SW480 (cell line): Measurements from ENCODE around the gene UBXN1.
A peak's percentile ranks its signal among the peaks of the same experiment; 100 is the strongest.

ENCODE experiments used
- DNase-seq: peaks from one replicate; pipeline ENCODE4 v3.0.0-alpha.2; 2016; ENCODE audit warnings: low spot score

UBXN1 gene

GRCh38 chr11:62678770-62679696 lies at the start of gene UBXN1:
Gene UBXN1, minus strand, starts transcription at chr11:62679073. Its CDS starts 150 bp downstream, at chr11:62678923.
- peak; percentile 91 for DNase-seq

DNA sequence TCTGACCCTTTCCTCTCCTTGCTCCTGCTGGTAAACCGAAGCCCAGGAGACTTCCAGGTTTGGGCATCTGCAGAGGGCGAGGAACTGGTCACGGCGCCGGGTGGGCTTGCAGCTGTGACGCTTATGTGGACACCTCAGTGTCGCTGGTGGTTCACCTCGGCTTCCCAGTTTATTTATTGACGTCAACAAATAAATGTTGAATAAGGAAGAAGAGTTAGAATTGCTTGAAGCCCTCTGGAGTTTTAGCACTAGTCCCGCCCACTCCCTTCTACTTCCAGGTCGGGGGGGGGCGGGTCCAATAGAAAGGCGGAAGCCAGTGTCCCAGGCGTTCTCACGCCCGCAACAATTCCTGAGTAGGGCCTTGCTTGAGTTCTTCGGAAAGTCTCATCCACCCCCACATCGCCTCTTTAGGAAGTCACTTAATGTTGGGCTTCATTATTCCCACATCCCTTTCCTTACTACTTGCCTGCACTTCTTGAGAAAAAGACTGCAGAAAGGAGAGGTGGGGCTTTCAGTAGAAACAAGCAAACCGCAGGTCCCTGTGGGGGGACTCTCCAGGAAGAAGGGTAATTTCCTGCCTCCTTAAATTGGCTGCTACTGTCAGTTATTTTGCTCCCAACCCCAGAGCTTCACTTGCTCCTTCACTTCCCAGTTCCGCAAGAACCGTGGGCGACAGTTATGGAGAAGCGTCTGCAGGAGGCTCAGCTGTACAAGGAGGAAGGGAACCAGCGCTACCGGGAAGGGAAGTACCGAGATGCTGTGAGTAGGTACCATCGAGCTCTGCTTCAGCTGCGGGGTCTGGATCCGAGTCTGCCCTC lies 49.5 kb upstream of the UBXN1 start, which contains the start of gene TTC9C:
TTC9C (plus strand) TSS at position 316 of the 818 bp plus-strand sequence; CDS start at position 679, 363 bp downstream.
- DNase-seq = peak; percentile 91

- DNase-seq = peak; percentile 98
These were observed 48.9 kb upstream of the UBXN1 start for GRCh38 chr11:62727872-62728170.

DNA sequence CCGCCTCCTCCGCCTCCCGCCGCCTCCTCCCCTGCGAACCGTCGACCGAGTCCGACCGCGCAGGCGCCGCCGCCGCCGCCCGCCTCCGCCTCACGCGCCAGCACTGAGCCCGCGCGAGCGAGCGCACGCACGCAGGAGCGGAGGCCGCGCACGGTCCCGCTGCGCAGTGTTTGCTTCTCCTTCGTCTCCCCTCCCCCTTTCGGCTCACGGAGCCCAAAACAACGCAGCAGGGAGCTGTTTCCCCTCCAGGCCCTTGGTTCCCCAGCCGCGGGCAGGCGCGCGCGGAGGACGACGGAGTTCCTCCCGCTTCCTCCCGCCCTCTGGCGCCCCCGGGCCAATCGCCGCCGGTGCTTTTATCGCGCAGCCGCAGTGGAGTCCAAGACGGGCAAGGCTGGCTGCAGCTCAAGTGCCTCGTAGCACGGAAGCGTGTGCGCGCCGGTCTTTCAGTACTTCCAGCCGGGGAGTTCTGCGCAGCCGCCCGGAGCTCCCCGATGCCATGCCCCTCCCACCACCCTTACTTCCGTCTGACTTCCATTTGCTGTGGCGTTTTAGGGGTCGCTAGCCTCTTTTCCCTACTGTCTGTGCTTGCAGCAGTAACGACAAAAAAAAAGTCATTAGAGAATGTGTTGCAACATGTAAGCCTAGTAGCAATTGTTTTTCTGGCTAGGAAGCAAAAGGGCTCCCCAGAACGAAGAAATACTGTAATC lies 48.4 kb upstream of the UBXN1 start, which contains the start of gene HNRNPUL2:
HNRNPUL2 (minus strand) TSS at position 293 of the 707 bp plus-strand sequence. CDS start 301 bp downstream, outside the sequence.
- DNase-seq = peak; percentile 99

DNA sequence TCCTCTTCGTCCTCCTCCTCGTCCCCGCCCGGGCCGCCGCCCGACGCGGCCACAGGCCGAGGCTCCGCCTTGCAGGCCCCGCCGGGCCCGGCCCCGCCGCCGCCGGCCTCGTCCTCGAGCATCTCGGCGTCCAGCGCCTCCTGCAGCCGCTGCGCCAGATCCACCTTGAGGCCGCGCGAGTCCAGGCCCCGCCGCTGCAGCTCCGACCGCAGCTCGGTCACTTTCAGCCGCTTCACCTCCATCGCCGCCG lies 48.0 kb upstream of the UBXN1 start:
- no peak for DNase-seq

DNA sequence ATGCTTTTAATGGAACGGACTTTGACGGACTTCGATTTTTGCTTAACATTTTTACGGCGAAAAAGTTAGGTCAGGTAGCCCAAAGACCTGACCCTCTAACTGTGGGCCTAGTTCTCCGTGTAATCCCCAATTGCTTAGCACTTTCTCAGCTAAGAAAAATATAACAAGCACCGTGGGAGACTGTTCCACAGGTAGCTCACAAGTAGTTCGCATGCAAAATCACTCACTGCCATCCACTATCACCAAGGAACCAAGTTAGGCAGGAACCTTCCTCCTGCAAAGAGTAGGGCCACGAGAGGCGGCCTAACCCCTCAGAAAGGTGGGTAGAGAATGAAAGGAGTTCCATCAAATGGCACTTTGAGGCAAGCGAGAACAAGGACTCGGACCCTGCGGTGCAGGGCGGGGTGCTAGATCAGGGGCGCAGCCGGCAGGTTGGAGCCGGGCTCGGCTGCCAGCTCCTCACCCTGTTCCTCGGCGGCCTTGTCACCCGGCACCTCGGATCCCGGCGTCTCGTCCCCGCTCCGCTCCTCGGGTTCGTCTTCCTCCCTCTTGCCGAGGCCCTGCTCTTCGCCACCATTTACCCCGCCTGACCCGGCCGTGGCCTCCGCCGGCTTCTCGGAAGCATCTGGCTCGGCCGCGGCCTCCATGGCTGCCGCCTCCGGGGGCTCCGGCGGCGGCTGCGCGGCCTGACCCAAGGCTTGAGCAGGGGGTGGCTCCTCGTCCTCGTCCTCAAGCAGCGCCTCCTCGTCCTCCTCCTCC lies 47.5 kb upstream of the UBXN1 start:
- DNase-seq = no peak

- DNase-seq = no peak
These were observed 46.8 kb upstream of the UBXN1 start for GRCh38 chr11:62725646-62726045.

- DNase-seq = no peak
These were observed 45.3 kb upstream of the UBXN1 start for GRCh38 chr11:62724171-62724570.

- no peak for DNase-seq
These were observed 43.1 kb upstream of the UBXN1 start for GRCh38 chr11:62721994-62722393.

DNA sequence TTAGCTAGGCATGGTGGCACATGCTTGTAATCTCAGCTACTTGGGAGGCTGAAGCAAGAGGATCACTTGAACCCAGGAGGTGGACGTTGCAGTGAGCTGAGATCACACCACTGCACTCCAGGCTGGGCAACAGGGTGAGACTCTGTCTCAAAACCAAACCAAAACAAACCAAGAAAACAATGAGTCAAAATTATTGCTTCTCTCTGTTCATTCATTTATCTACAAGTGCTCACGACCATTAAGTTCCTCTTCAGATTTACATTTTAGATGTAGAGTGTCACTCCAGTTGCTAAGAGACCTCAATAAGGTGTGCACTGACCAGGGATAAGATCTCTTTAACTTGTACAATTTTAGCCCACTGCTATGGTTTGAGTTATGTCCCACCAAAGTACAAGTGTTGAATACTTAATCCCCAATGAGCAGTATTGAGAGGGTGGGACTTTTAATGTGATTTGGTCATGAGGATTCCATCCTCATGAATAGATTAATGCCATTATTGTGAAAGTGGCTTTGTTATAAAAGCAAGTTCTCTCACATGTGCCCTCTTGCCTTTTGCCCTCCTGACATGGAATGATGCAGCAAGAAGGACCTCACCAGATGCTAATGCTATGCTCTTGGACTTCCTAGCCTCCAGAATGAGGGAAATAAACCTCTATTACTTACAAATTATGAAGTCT lies 40.6 kb upstream of the UBXN1 start:
- no peak for DNase-seq

DNA sequence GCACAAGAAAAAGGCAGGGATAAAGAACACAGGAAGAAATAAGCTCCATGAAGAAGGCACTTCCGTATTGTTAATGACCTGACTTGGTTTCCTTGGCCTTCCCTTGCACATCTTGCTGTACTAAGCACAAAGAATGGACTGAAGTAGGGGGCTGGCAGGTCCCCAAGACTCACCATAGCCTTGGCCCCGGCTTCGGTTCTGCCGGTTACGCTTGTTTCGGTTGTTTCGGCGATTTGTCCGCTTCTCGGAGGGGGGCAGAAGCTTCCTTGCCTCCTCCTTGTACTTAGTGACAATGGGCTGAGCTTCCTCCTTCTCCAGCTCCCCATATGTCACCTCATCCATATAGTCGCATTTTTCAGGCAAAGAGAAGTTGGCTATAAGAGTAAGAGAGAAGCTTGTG lies 37.9 kb upstream of the UBXN1 start:
- DNase-seq = no peak

DNA sequence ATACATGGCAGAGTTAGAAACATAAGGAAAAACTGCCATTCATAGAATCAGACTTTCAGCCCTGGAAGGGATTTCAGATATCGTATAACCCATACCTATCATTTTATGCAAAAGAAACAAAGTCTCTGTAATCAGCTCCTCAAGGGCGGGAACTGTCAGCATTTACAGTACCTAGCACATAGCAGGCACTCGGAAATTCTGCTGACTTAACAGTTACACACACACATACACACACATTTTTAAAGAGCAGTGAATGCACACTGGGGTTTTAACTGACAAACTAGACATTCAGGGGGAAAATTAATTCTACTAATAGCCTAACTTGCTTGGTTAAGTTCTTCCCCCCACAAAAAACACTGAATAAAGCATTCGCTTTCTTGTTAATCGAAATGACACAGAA lies 37.3 kb upstream of the UBXN1 start:
- DNase-seq = no peak

DNA sequence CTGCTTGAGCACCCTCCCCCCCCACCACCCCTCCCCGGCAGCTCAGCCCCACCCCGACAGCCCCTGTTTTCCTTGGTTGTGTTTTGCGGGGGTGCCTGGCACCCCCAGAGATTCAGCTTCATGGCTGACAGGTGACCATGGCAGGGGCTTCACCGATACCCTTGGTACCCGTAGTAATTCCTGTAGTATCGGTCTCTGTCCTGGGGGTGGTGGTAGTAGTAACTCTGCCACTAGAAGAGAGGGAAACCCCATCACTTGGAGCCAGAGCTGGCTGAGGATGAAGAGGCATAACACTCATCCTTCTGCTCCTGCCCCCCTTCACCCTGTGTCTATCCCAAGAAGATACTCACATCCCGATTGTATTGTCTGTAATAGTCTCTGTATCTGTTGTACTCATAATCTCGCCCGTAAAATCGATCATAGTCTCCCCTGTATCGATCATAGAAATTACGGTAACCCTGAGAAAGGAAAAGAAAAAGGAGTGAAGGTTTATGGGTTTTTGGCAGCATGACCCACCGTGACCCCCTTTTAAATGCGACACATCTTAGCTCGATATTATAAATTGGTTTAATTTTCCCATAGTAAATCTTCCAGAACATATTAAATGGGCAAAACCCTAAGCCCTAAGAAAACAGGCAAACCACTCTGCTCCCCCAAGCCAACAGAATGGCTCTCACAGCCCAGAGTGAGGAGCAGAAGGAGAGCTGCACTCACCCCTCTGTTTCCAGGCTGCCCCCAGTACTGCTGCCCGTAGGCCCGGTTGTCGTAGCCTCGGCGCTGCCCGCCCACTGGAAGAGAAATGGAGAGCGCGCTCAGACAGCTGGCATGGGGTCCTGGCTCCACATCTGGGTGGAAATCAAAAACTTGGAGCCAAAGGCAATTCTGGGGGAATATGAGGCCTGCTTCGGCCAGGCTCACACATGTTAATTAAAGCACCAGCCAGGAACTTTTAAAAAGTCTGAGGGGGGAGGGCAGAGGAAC lies 36.6 kb upstream of the UBXN1 start:
- no peak for DNase-seq

DNA sequence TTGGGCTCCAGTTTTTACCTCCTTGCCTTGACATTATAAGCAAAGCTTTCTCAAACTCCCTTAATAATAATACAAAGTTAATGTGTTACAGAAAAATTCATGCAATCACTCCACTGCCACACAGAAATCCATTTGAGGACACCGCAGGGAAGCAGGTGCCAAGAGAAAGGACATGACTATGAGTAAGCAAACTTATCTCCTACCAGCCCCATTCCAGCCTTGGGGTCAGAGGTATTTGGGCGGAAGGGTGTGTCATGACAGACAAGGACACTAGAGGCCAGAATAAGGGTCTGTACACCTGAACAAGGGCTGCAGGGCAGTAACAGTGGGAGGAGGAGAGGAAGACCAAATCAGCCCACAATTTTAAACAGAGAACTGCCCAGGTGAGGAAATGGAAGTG lies 34.5 kb upstream of the UBXN1 start:
- DNase-seq = peak; percentile 41

GRCh38 chr11:62712861-62713260 lies 34.0 kb upstream of the UBXN1 start:
- no peak for DNase-seq

- DNase-seq = no peak
These were observed 33.5 kb upstream of the UBXN1 start for GRCh38 chr11:62712276-62712812.

GRCh38 chr11:62710001-62710345 lies 31.1 kb upstream of the UBXN1 start:
- DNase-seq = no peak

- peak; percentile 98 for DNase-seq
These were observed 30.6 kb upstream of the UBXN1 start for GRCh38 chr11:62709247-62710000.

GRCh38 chr11:62708793-62709192 lies 29.9 kb upstream of the UBXN1 start:
- peak; percentile 52 for DNase-seq
